Duodenal mucosa (tissue), 2 donors: ENCODE measurements around the gene KLF2.

Experiments used
- H3K27ac ChIP-seq: one replicate; pipeline ENCODE4 v1.7.0; 2013; ENCODE audit warnings: low read depth, low read length
- H3K27me3 ChIP-seq, 2 donors: one replicate each; pipeline ENCODE4 v1.7.0; 2013; ENCODE audit warnings: low read length in 2 of 2, control low read depth in 1 of 2; ENCODE audit not compliant: insufficient read depth in 2 of 2, control insufficient read depth in 1 of 2
- H3K36me3 ChIP-seq, 2 donors: one replicate each; pipeline ENCODE4 v1.7.0; 2013; ENCODE audit warnings: low read length in 2 of 2, control low read depth in 1 of 2; ENCODE audit not compliant: insufficient read depth in 2 of 2, control insufficient read depth in 1 of 2
- H3K4me1 ChIP-seq, 2 donors: one replicate each; pipeline ENCODE4 v1.7.0; 2013; ENCODE audit warnings: low read length in 2 of 2, control low read depth in 1 of 2; ENCODE audit not compliant: insufficient read depth in 2 of 2, control insufficient read depth in 1 of 2
- H3K4me3 ChIP-seq, 2 donors: one replicate each; pipeline ENCODE4 v1.7.0; 2013; ENCODE audit warnings: low read length in 2 of 2, low read depth in 1 of 2
- H3K9ac ChIP-seq, 2 donors: one replicate each; pipeline ENCODE4 v1.7.0; 2013; ENCODE audit warnings: low read length in 2 of 2, low read depth in 1 of 2
- H3K9me3 ChIP-seq, 2 donors: one replicate each; pipeline ENCODE4 v1.7.0; 2013; ENCODE audit warnings: low read length in 2 of 2, control low read depth in 1 of 2; ENCODE audit not compliant: control insufficient read depth in 1 of 2

KLF2 gene

DNA sequence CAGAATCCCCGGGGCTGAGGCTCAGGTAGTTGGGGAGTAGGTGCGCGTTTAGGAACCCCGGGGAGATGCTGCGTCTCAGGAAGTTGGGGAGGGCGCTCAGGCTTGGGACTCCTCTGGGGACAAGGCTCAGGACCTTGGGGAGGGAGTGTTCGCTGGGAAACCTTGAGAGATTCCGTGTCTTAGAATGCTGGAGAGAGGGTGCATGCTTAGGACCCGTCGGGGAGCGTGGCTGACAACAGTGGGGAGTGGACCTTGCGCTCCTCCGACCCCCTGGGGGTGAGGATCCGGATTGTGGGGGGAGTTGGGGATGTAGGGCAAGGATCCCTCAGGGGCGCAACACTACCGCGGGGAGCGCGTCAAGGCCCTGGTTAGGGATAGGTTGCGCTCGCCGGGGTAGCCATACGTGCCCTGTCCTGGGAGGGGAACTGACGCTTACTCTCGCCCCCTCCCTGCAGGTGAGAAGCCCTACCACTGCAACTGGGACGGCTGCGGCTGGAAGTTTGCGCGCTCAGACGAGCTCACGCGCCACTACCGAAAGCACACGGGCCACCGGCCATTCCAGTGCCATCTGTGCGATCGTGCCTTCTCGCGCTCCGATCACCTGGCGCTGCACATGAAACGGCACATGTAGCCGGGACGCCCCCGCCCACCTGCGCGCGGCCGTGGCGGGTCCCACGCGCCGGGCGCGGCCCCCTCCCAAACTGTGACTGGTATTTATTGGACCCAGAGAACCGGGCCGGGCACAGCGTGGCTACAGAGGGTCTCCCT lies 2.0 kb downstream of the KLF2 start:
- peak overlapping the region; percentile 65 to 66 for H3K4me3 ChIP-seq
- H3K27ac ChIP-seq, result peak overlapping the region; percentile 66
- H3K27me3 ChIP-seq, result peaks cover 16 to 17% of the 10 kb centered on the region in 2 donors
- H3K9me3 ChIP-seq, result no peaks in the 10 kb centered on the region
- H3K36me3 ChIP-seq, result no peaks in the 10 kb centered on the region
- peaks cover 20 to 24% of the 10 kb centered on the region in 2 donors for H3K4me1 ChIP-seq
- peak overlapping the region; percentile 44 to 51 for H3K9ac ChIP-seq

- Histone ChIP-seq H3K9ac (no peak overlapping the region), H3K27ac (no peak overlapping the region), H3K9me3 (no peaks in the 10 kb centered on the region), H3K27me3 (peaks cover 16 to 17% of the 10 kb centered on the region in 2 donors), H3K4me3 (no peak overlapping the region), H3K36me3 (no peaks in the 10 kb centered on the region), H3K4me1 (peaks cover 20 to 24% of the 10 kb centered on the region in 2 donors)
Observed at GRCh38 chr19:16327169-16327475, 2.5 kb downstream of the KLF2 start.

DNA sequence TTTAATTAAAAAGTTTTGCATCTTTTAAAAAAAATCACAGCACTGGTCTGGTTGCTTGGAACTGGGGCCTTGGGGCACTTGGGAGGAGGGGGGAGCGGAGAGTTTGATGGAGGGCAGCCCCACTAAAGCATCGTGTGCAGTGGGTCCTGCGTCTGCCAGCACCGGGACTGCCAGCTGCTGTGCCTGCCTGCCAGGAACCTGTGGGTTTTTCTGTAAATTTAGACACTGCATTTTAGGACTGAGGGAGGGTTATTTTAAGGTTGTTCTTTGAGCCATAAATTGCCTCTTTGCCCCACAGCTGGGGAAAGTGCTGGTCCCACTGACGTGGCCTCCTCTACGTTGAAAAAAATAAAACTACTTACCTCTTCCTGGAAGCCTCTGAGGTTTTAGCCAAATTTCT lies 2.9 kb downstream of the KLF2 start:
- Histone ChIP-seq H3K9me3 (no peaks in the 10 kb centered on the region), H3K9ac (no peak overlapping the region), H3K4me3 (peak overlapping the region in 1 of 2 donors; percentile 38), H3K36me3 (no peaks in the 10 kb centered on the region), H3K27ac (no peak overlapping the region), H3K27me3 (peaks cover 14 to 16% of the 10 kb centered on the region in 2 donors), H3K4me1 (peaks cover 20 to 24% of the 10 kb centered on the region in 2 donors)

- H3K27ac ChIP-seq, result peak overlapping the region; percentile 77
- no peaks in the 10 kb centered on the region for H3K36me3 ChIP-seq
- peaks cover 10 to 13% of the 10 kb centered on the region in 2 donors for H3K27me3 ChIP-seq
- H3K4me3 ChIP-seq, result peak overlapping the region; percentile 38 to 51
- peak overlapping the region in 1 of 2 donors; percentile 64 for H3K9ac ChIP-seq
- peaks cover 20 to 24% of the 10 kb centered on the region in 2 donors for H3K4me1 ChIP-seq
- no peaks in the 10 kb centered on the region for H3K9me3 ChIP-seq
Observed at GRCh38 chr19:16327911-16328823, 3.5 kb downstream of the KLF2 start.

GRCh38 chr19:16328824-16329482 lies 4.3 kb downstream of the KLF2 start:
- Histone ChIP-seq H3K27me3 (peaks cover 7 to 10% of the 10 kb centered on the region in 2 donors), H3K9me3 (no peaks in the 10 kb centered on the region), H3K4me1 (peaks cover 17 to 24% of the 10 kb centered on the region in 2 donors), H3K27ac (peak overlapping the region; percentile 77), H3K9ac (no peak overlapping the region), H3K4me3 (peak overlapping the region in 1 of 2 donors; percentile 38), H3K36me3 (no peaks in the 10 kb centered on the region)

DNA sequence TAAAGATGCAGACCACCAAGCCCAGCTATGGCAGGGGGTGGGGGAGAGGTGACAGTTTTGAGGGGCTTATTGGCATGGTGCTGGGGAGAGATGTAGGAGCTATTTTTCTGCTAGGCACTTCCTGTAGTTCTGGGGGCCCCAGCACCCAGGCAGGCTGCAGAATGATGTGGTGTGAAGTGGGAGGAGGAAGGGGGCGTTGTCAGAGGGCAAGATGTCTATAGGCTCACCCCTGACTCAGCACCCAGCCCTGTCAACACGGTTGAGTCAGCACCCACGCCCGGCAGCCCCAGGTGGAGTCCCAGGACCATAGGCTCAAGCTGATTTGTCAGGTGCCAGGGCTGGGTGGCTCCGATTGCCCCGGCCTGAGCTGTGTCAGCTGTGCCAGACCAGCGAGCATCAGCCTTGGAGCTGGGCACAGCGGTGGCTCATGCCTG lies 5.8 kb downstream of the KLF2 start:
- peaks cover 7 to 10% of the 10 kb centered on the region in 2 donors for H3K27me3 ChIP-seq
- H3K4me3 ChIP-seq, result no peak overlapping the region
- H3K9me3 ChIP-seq, result no peaks in the 10 kb centered on the region
- H3K27ac ChIP-seq, result no peak overlapping the region
- no peaks in the 10 kb centered on the region for H3K36me3 ChIP-seq
- H3K9ac ChIP-seq, result no peak overlapping the region
- peaks cover 14 to 24% of the 10 kb centered on the region in 2 donors for H3K4me1 ChIP-seq

GRCh38 chr19:16330806-16331690 lies 6.4 kb downstream of the KLF2 start:
- no peak overlapping the region for H3K27ac ChIP-seq
- H3K4me1 ChIP-seq, result peaks cover 14 to 21% of the 10 kb centered on the region in 2 donors
- no peaks in the 10 kb centered on the region for H3K9me3 ChIP-seq
- no peak overlapping the region for H3K4me3 ChIP-seq
- peaks cover 5 to 10% of the 10 kb centered on the region in 2 donors for H3K27me3 ChIP-seq
- H3K9ac ChIP-seq, result no peak overlapping the region
- no peaks in the 10 kb centered on the region for H3K36me3 ChIP-seq

GRCh38 chr19:16333001-16333586 lies 8.5 kb downstream of the KLF2 start:
- no peaks in the 10 kb centered on the region for H3K36me3 ChIP-seq
- peaks cover 11 to 12% of the 10 kb centered on the region in 2 donors for H3K4me1 ChIP-seq
- H3K9me3 ChIP-seq, result no peaks in the 10 kb centered on the region
- no peak overlapping the region for H3K4me3 ChIP-seq
- no peak overlapping the region for H3K9ac ChIP-seq
- H3K27me3 ChIP-seq, result peaks cover under 1 to 6% of the 10 kb centered on the region in 2 donors
- H3K27ac ChIP-seq, result no peak overlapping the region

- Histone ChIP-seq H3K4me3 (no peak overlapping the region), H3K9ac (no peak overlapping the region), H3K27ac (no peak overlapping the region), H3K36me3 (no peaks in the 10 kb centered on the region), H3K9me3 (no peaks in the 10 kb centered on the region), H3K4me1 (peaks cover 13 to 16% of the 10 kb centered on the region in 2 donors), H3K27me3 (peaks cover 0 to 3% of the 10 kb centered on the region in 2 donors)
Observed at GRCh38 chr19:16334411-16334810, 9.8 kb downstream of the KLF2 start.
